H9 (cell line): Measurements from ENCODE around the gene CDRT4. TPM values are rescaled to one million over a fixed set of nuclear protein-coding genes. Genes with fewer than 3 reads are reported as not detected.

Experiments used
- DNase-seq: peaks from one replicate; pipeline ENCODE4 v3.0.0-alpha.2; 2017
- H2AFZ ChIP-seq: one replicate; pipeline ENCODE4 v1.6.1; 2013; ENCODE audit warnings: mild to moderate bottlenecking, low read length, control low read depth, moderate library complexity
- H2AK5ac ChIP-seq: 2 replicates; pipeline ENCODE4 v1.6.1; 2013; ENCODE audit warnings: low read length, control low read depth, mixed read lengths; ENCODE audit not compliant: insufficient read length
- H2BK120ac ChIP-seq: one replicate; pipeline ENCODE4 v1.6.1; 2013; ENCODE audit warnings: low read depth, mild to moderate bottlenecking, low read length, control low read depth, inconsistent platforms; ENCODE audit not compliant: poor library complexity, severe bottlenecking
- H2BK12ac ChIP-seq: 2 replicates; pipeline ENCODE4 v1.6.1; 2013; ENCODE audit warnings: low read length, control low read depth, mixed read lengths, low read depth; ENCODE audit not compliant: insufficient read length
- H2BK15ac ChIP-seq: 2 replicates; pipeline ENCODE4 v1.6.1; 2013; ENCODE audit warnings: low read depth, low read length, control low read depth
- H2BK20ac ChIP-seq: one replicate; pipeline ENCODE4 v1.6.1; 2013; ENCODE audit warnings: low read depth, mild to moderate bottlenecking, low read length, control low read depth, inconsistent platforms; ENCODE audit not compliant: poor library complexity, severe bottlenecking
- H2BK5ac ChIP-seq: 2 replicates; pipeline ENCODE4 v1.6.1; 2013; ENCODE audit warnings: low read length, control low read depth, mixed read lengths; ENCODE audit not compliant: insufficient read length
- H3K14ac ChIP-seq: 2 replicates; pipeline ENCODE4 v1.6.1; 2013; ENCODE audit warnings: low read length, control low read depth; ENCODE audit not compliant: insufficient read depth
- H3K18ac ChIP-seq: 2 replicates; pipeline ENCODE4 v1.6.1; 2013; ENCODE audit warnings: low read depth, mild to moderate bottlenecking, mixed read lengths, low read length, control low read depth; ENCODE audit not compliant: insufficient read length
- H3K23ac ChIP-seq: 2 replicates; pipeline ENCODE4 v1.6.1; 2013; ENCODE audit warnings: low read length, control low read depth, mixed read lengths, low read depth; ENCODE audit not compliant: insufficient read length
- H3K23me2 ChIP-seq: 2 replicates; pipeline ENCODE4 v1.6.1; 2013; ENCODE audit warnings: low read depth, mild to moderate bottlenecking, mixed read lengths, low read length, control low read depth; ENCODE audit not compliant: insufficient read length, poor library complexity, severe bottlenecking
- H3K27ac ChIP-seq: 2 replicates; pipeline ENCODE4 v1.5.1; 2013; ENCODE audit warnings: low read length, control low read depth, mixed read lengths, low read depth; ENCODE audit not compliant: insufficient read length
- H3K27me3 ChIP-seq: 2 replicates; pipeline ENCODE4 v1.6.1; 2013; ENCODE audit warnings: low read length, control low read depth, inconsistent platforms; ENCODE audit not compliant: insufficient read depth
- H3K4ac ChIP-seq: 2 replicates; pipeline ENCODE4 v1.6.1; 2013; ENCODE audit warnings: low read depth, mild to moderate bottlenecking, control low read depth, inconsistent platforms, low read length, moderate library complexity
- H3K4me1 ChIP-seq: 2 replicates; pipeline ENCODE4 v1.6.1; 2013; ENCODE audit warnings: low read length, control low read depth, inconsistent platforms; ENCODE audit not compliant: insufficient read depth
- H3K4me2 ChIP-seq: 2 replicates; pipeline ENCODE4 v1.6.1; 2013; ENCODE audit warnings: low read length, control low read depth, mixed read lengths; ENCODE audit not compliant: insufficient read length, insufficient read depth
- H3K56ac ChIP-seq: 2 replicates; pipeline ENCODE4 v1.6.1; 2013; ENCODE audit warnings: low read depth, mild to moderate bottlenecking, mixed read lengths, low read length, control low read depth; ENCODE audit not compliant: insufficient read length
- H3K79me1 ChIP-seq: 2 replicates; pipeline ENCODE4 v1.6.1; 2013; ENCODE audit warnings: low read depth, mild to moderate bottlenecking, moderate library complexity, low read length, control low read depth, inconsistent platforms; ENCODE audit not compliant: insufficient read depth, poor library complexity, severe bottlenecking
- H3K79me2 ChIP-seq: 2 replicates; pipeline ENCODE4 v1.6.1; 2013; ENCODE audit warnings: low read length, control low read depth, inconsistent platforms; ENCODE audit not compliant: insufficient read depth
- H3K9ac ChIP-seq: 2 replicates; pipeline ENCODE4 v1.6.1; 2013; ENCODE audit warnings: low read length, control low read depth, mixed read lengths; ENCODE audit not compliant: insufficient read length; ENCODE audit errors: extremely low read depth
- H3K9me3 ChIP-seq: one replicate; pipeline ENCODE4 v1.6.1; 2013; ENCODE audit warnings: low read depth, low read length, inconsistent platforms; ENCODE audit not compliant: control insufficient read depth
- H3T11ph ChIP-seq: one replicate; pipeline ENCODE4 v1.6.1; 2013; ENCODE audit warnings: mild to moderate bottlenecking, low read length, control low read depth, inconsistent platforms
- H4K20me1 ChIP-seq: one replicate; pipeline ENCODE4 v1.6.1; 2013; ENCODE audit not compliant: control insufficient read depth, insufficient read length, insufficient read depth
- H4K5ac ChIP-seq: 2 replicates; pipeline ENCODE4 v1.6.1; 2013; ENCODE audit warnings: low read depth, mild to moderate bottlenecking, mixed read lengths, low read length, control low read depth; ENCODE audit not compliant: insufficient read length
- H4K8ac ChIP-seq: replicated peaks from 2 replicates; pipeline ENCODE4 v1.6.1; 2013; ENCODE audit warnings: low read length, control low read depth, mixed read lengths, low read depth; ENCODE audit not compliant: insufficient read length
- H4K91ac ChIP-seq: 2 replicates; pipeline ENCODE4 v1.6.1; 2013; ENCODE audit warnings: low read depth, mild to moderate bottlenecking, moderate library complexity, mixed read lengths, low read length, control low read depth; ENCODE audit not compliant: insufficient read length
- H3K27ac Mint-ChIP-seq, 3 experiments: 2 replicates in 2 of 3; 3 replicates in 1 of 3; pipeline ENCODE4 v1.8.0; 2020 to 2021; ENCODE audit warnings: mixed read lengths in 3 of 3, mild to moderate bottlenecking in 1 of 3, moderate library complexity in 1 of 3
- H3K27me3 Mint-ChIP-seq: 2 replicates; pipeline ENCODE4 v1.8.0; 2021; ENCODE audit warnings: low read depth, mild to moderate bottlenecking, moderate library complexity, mixed read lengths
- H3K36me3 Mint-ChIP-seq, 3 experiments: 2 replicates in 2 of 3; 3 replicates in 1 of 3; pipeline ENCODE4 v1.8.0; 2020 to 2021; ENCODE audit warnings: low read depth in 3 of 3, mixed read lengths in 3 of 3; ENCODE audit not compliant: insufficient read depth in 1 of 3
- H3K4me1 Mint-ChIP-seq, 2 experiments: 2 replicates each; pipeline ENCODE4 v1.8.0; 2020; ENCODE audit warnings: mixed read lengths in 2 of 2
- H3K4me3 Mint-ChIP-seq, 2 experiments: 2 replicates in 1 of 2; 3 replicates in 1 of 2; pipeline ENCODE4 v1.8.0; 2020 to 2021; ENCODE audit warnings: mild to moderate bottlenecking in 2 of 2, mixed read lengths in 2 of 2, moderate library complexity in 1 of 2
- H3K9me3 Mint-ChIP-seq, 2 experiments: 2 replicates in 1 of 2; 3 replicates in 1 of 2; pipeline ENCODE4 v1.8.0; 2020; ENCODE audit warnings: mild to moderate bottlenecking in 2 of 2, mixed read lengths in 2 of 2, moderate library complexity in 1 of 2
- WGBS: extraction: QIAGEN DNeasy Blood & Tissue Kit; methylation state at CpG from one replicate; pipeline ENCODE4 v1.1.7; 2013; ENCODE audit warnings: missing lambda C conversion rate, low lambda C conversion rate, mixed read lengths; ENCODE audit not compliant: insufficient read length; ENCODE audit errors: extremely low coverage; 5-methylcytosine and 5-hydroxymethylcytosine counted together
- total RNA-seq: library from RNA; stranded (reverse); gene quantifications from 2 replicates; pipeline ENCODE4 v1.2.1, GENCODE V29; 2021
- TF ChIP-seq, protein P1 (sequence below): fragments of 200-600 bp; sonication (generic); conservative IDR thresholded peaks from 3 replicates; pipeline ENCODE4 v1.8.0; 2021; ENCODE audit warnings: antibody characterized with exemption, mild to moderate bottlenecking

The CDRT4 gene
- total RNA-seq, 1 experiment from 2014 or later, result 3.8 TPM

DNA sequence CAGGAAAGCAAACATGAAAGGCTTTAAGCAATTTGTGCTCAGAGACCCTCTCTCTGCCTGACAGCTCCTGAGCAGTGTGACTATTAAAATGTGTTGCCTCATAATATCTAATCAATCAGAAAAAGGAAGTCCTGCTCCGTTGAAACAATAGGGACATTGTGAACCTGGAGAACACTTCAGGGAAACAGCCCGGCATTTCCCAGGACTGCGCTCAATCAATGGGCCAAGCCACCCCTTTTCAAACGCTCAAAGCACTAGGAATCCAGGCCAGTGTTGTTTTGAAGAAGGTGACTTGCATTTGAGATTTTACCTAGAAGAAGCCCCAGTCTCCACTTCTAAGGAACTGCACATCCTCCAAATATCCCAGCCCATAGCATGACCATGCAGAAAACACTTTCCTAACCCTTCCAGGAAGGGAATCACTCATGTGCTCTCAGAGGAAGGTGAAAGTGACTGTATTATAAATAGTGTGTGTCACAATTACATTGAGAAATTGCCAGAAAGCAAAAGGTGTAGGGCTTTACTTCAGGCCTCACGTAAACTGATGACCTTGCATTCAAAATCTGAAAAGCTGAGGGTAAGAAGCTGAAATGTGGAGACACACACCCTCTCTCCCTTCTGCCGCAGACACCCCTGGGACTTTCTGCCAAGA, 19.4 kb downstream of the CDRT4 start:
- Mint-ChIP-seq H3K27ac (no peak overlapping the region), H3K27me3 (no peaks in the 10 kb centered on the region; the same call in 1 of the 2 replicates), H3K4me3 (no peak overlapping the region), H3K4me1 (peaks cover 0 to 4% of the 10 kb centered on the region in 2 experiments; a peak in 1 of 4 replicates), H3K36me3 (no peaks in the 10 kb centered on the region; a peak in 1 of 7 replicates), H3K9me3 (no peaks in the 10 kb centered on the region)
- no peak for DNase-seq
- H3K4ac ChIP-seq, result no peak overlapping the region
- H2BK5ac ChIP-seq, result no peak overlapping the region
- no peaks in the 10 kb centered on the region for H3K9me3 ChIP-seq
- H3K23ac ChIP-seq, result no peak overlapping the region
- no peak overlapping the region for H2BK120ac ChIP-seq
- H2BK12ac ChIP-seq, result no peak overlapping the region
- H3K18ac ChIP-seq, result no peak overlapping the region
- H3K27ac ChIP-seq, result no peak overlapping the region
- H4K5ac ChIP-seq, result no peak overlapping the region
- no peak overlapping the region for H3K9ac ChIP-seq
- H2BK20ac ChIP-seq, result no peak overlapping the region
- no peak overlapping the region for H2AFZ ChIP-seq
- H3K27me3 ChIP-seq, result no peaks in the 10 kb centered on the region
- H4K20me1 ChIP-seq, result no peaks in the 10 kb centered on the region
- H3K4me1 ChIP-seq, result no peaks in the 10 kb centered on the region
- no peak overlapping the region for H4K8ac ChIP-seq
- H3K4me2 ChIP-seq, result no peak overlapping the region
- TF ChIP-seq, protein P1, sequence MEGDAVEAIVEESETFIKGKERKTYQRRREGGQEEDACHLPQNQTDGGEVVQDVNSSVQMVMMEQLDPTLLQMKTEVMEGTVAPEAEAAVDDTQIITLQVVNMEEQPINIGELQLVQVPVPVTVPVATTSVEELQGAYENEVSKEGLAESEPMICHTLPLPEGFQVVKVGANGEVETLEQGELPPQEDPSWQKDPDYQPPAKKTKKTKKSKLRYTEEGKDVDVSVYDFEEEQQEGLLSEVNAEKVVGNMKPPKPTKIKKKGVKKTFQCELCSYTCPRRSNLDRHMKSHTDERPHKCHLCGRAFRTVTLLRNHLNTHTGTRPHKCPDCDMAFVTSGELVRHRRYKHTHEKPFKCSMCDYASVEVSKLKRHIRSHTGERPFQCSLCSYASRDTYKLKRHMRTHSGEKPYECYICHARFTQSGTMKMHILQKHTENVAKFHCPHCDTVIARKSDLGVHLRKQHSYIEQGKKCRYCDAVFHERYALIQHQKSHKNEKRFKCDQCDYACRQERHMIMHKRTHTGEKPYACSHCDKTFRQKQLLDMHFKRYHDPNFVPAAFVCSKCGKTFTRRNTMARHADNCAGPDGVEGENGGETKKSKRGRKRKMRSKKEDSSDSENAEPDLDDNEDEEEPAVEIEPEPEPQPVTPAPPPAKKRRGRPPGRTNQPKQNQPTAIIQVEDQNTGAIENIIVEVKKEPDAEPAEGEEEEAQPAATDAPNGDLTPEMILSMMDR, result no peak
- H2BK15ac ChIP-seq, result no peak overlapping the region
- H4K91ac ChIP-seq, result no peak overlapping the region
- no peaks in the 10 kb centered on the region for H3K79me1 ChIP-seq
- no peak overlapping the region for H3K14ac ChIP-seq
- H3K56ac ChIP-seq, result no peak overlapping the region
- no peak overlapping the region for H3T11ph ChIP-seq
- H2AK5ac ChIP-seq, result no peak overlapping the region
- no CpG with 5 or more reads among the region's 6 CpGs for WGBS
- H3K79me2 ChIP-seq, result no peaks in the 10 kb centered on the region
- no peaks in the 10 kb centered on the region for H3K23me2 ChIP-seq
